ENCODE data around the gene BEND7.

DNA sequence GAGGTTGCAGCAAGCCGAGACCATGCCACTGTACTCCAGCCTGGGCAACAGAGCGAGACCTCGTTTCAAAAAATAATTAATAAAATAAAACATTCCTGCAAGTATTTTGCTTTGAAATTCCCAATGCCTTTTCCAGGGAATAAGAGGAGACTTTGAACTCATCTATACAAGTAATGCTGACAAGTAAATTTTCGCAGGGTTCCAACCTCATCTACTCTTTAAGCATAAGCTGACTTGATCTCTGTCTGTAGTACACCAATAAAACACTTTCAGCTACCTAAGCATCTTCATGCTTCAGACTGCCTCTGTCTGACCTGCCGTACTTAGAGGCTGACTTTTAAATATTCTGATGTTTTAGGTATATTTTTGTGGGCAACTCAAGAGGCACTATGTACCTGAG lies 13.7 kb upstream of the BEND7 start:
- TF ChIP-seq POLR2A (IDR thresholded peaks at IDR 0.05; ENCODE audit: low read length): no peak
- TF ChIP-seq GATA1 (IDR thresholded peaks at IDR 0.05; ENCODE audit: low read depth, low read length): no peak

All from erythroblast (primary cell).